ENCODE results near the gene CYP2S1.

DNA sequence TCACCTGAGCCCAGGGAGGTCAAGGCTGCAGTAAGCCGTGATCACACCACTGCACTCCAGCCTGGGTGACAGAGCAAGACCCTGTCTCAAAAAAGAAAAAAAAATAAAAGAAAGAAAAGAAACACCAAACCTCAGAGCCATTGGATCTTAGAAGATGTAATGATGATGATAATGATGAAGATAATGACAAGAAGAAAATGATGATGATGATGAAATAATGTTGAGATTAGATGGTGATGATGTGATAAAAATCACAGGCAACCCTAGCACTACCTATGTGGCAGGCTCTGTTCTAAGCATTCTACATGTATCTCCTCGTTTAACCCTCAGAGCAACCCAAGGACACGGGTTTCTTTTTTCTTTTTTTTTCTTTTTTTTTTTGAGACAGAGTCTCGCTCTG is 51.1 kb downstream of the CYP2S1 start:
- TF ChIP-seq, protein P1, sequence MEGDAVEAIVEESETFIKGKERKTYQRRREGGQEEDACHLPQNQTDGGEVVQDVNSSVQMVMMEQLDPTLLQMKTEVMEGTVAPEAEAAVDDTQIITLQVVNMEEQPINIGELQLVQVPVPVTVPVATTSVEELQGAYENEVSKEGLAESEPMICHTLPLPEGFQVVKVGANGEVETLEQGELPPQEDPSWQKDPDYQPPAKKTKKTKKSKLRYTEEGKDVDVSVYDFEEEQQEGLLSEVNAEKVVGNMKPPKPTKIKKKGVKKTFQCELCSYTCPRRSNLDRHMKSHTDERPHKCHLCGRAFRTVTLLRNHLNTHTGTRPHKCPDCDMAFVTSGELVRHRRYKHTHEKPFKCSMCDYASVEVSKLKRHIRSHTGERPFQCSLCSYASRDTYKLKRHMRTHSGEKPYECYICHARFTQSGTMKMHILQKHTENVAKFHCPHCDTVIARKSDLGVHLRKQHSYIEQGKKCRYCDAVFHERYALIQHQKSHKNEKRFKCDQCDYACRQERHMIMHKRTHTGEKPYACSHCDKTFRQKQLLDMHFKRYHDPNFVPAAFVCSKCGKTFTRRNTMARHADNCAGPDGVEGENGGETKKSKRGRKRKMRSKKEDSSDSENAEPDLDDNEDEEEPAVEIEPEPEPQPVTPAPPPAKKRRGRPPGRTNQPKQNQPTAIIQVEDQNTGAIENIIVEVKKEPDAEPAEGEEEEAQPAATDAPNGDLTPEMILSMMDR (IDR thresholded peaks at IDR 0.05 in 8 of 11, conservative IDR thresholded peaks at IDR 0.05 in 3 of 11): no peak
- TF ChIP-seq POLR2AphosphoS5 (IDR thresholded peaks at IDR 0.05) (no peak), POLR2A (IDR thresholded peaks at IDR 0.05) (no peak)
